NCI-H1930 (cell line): ENCODE measurements around the gene C10orf71.

ENCODE experiments used
- DNase-seq, 2 experiments: peaks; one replicate each; lab custom pipeline; 2025; lab: John Stamatoyannopoulos, UW

Gene C10orf71

DNA sequence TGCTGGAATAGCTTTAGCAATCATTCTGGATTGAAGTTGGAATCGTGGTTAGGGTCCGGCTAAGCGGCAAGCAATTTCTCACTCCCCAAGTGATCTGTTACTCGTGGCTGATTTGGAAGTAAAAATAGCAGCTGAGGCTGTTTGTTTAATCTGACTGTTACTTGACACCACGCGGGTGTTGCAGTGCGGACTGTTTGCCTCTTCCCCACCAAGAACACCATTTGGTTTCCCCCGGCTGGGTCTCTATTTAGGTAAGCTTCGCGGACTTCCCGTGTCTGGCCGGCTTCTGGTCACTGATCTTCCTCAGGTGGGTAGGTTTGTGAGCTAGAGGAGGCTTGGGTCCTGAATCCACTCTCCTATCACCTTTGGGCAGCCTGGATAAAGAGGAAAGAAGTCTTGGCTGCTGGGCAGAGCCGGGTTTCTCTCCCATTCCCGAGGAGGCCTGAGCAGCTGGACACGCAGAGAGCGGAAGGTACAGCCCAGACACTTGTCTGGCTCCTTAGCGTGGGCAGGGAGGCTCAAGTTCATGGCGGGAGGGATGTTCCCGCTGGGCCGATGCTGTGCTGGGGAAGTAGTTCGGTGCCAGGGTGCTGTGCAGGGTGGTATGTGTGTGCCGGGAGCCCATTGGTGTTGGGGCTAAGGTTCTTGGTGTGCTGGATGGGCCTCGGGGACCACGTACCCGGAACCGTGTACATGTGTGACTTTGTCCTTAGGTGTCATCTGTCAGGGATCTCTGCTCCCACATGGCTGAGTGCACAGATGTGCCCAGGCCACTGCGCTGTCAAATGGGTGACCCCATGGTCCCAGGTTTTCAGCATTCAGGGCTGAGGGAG, at the start of gene C10orf71:
C10orf71 (plus strand) TSS at position 188 of the 833 bp plus-strand sequence. CDS start 23,376 bp downstream, outside the sequence.
- DNase-seq: no peak

GRCh38 chr10:49252313-49253034, 46.5 kb upstream of the C10orf71 start:
- no peak for DNase-seq

DNA sequence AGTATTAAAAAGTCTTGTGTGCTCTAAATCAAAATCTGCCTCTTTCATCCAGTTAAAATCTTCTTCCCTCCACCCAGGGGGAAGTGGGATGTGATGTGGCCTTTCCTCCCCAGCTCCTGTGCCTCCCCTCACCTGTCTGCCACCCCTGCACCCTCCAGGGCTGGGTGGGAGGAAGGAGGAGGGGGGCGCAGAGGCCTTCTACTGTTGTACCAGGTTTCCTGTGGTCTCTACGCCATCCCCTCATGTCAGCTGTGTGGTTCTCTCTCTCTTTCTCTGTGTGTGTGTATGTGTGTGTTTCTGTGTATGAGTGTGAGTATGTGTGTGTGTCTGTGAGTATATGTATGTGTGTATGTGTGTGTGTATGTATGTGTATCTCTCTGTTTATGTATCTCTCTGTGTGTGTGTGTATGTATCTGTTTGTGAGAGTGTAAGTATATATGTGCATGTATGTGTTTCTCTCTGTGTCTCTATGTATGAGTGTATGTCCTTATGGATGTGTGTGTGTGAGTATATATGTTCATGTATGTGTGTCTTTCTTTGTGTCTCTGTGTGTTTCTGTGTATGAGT, 45.5 kb upstream of the C10orf71 start:
- DNase-seq: no peak

DNA sequence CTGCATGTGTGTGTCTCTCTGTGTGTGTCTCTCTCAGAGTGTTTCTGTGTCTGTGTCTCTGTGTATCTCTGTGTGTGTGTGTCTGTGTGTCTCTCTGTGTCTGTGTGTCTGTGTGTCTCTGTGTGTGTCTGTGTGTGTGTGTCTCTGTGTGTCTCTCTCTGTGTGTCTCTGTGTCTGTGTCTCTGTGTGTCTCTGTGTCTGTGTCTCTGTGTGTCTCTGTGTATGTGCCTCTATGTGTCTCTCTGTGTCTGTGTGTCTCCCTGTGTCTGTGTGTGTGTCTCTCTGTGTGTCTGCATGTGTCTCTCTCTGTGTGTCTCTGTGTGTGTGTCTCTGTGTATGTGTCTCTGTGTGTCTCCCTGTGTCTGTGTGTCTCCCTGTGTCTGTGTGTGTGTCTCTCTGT, 44.8 kb upstream of the C10orf71 start:
- DNase-seq: no peak

DNA sequence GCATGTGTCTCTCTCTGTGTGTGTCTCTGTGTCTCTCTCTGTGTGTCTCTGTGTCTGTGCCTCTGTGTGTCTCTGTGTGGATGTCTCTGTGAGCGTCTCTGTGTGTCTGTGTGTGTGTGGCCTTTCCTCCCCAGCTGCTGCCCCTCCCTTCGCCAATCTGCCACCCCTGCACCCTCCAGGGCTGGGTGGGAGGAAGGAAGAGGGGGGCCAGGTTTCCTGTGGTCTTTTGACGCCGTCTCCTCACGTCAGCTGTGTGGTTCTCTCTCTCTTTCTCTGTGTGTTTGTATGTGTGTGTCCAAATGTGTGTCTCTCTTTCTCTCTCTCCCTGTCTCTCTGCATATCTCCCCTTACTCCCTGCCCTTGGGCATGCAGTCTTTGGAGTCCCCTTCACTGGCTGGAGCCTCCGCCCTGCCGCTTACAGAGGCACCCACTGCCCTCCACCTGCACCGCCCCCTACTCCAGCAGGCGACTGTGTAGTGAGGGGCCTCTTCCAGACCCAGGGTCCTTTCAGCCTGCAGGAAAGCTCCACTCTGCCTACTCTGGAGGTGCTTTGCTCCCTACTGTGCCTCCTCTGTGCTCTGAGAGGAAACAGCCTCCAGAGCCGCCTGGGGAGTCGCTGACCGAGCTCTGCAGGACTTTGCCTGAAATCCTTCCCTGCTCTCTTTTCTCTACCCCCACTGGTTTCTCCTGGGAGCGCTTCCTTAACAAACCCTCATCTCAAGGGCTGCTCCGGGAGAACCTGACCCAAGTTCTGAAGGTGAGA, 44.2 kb upstream of the C10orf71 start:
- no peak for DNase-seq

GRCh38 chr10:49255883-49256282, 43.1 kb upstream of the C10orf71 start:
- DNase-seq: no peak

DNA sequence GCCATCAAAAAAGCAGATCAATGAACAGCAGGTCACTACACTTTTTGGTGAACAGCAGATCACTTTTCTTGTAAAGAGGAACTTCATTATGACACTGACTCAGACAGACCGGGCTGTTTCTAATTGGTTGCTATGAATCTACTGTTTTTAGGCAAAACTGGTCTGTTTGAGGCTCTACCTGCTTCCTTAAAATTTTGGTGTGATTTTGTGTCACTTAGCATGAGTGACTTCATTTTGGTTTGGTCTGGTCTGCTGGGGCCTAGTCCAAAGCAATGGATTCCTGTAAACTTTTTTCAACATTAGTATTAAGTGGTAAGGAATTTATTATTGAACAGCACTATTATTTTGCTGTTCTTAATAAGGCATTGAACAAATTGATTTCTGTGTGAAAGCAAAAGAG, 41.8 kb upstream of the C10orf71 start:
- no peak for DNase-seq

DNA sequence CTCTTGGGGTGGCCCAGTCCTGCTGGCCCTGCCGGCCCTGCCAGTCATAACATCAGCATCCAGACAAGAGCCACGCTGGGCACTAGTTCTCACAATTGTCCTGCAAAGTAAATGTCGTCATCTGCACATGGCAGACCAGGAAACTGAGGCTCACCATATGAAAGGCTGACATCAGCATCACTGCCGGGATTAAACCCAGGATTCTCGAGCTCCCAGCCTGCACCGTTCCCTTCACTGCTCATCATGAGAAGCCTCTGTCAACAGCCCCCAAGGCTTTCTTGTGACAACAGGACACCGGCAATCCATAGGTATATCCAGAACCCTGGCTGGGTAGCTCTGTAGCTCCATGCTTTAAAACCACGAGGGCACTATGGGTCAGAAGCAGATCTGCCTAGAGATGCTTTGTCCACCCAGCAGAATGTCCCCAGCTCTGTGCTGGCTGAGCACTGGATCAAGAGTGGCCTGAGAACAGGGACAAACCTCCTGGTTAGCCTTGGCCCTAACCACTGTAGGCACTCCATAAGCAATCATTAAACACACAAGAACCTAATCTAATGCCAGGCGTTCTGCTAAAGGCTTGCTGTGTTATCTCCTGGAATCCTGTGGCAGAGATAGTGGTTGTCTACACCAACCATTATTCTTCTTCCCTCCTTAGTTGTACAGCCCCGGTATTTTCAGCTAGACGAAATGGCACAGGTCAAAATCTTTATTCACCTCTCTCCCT, 41.2 kb upstream of the C10orf71 start:
- DNase-seq: no peak

- DNase-seq: no peak
Measured at GRCh38 chr10:49258350-49258683, 40.7 kb upstream of the C10orf71 start.

- DNase-seq: no peak
Measured at GRCh38 chr10:49260644-49261296, 38.2 kb upstream of the C10orf71 start.

DNA sequence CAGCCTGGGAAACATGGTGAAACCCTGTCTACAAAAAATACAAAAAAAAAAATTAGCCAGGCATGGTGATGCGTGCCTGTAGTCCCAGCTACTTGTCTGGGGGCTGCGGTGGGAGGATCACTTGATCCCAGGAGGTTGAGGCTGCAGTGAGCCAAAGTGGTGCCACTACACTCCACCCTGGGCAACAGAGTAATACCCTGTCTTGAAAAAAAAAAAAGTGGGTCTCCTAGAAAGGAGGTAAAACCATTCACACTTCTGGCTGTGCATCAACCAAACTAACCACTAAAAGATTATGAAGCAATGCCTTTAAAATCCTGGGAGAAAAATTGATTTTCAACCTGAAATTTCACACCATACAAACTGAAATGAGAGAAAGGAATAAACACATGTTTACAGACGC, 35.4 kb upstream of the C10orf71 start:
- DNase-seq: no peak

DNA sequence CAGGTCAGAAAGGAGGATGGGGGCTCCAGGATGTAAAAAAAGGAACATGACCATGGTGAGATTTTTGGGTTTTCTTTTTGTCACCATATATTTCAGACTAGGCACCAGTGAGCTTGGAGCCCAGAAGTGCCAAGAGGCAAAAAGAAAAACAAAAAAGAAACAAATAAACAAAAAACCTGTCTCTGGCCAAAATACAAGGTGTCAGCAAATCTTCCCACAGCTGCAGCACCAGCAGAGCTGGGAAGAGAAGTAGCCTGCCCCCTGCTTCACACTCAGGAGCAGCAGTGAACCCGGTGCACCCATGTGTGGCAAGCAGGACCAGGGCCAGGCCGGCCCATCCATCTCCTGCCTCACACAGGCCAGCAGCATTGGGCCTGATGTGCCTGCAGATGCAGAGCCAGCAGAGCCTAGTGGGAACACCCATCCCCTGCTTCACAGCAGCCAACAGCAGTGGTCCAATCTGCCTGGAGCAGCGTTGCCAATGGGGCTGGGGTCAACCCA, 34.7 kb upstream of the C10orf71 start:
- DNase-seq: no peak

DNA sequence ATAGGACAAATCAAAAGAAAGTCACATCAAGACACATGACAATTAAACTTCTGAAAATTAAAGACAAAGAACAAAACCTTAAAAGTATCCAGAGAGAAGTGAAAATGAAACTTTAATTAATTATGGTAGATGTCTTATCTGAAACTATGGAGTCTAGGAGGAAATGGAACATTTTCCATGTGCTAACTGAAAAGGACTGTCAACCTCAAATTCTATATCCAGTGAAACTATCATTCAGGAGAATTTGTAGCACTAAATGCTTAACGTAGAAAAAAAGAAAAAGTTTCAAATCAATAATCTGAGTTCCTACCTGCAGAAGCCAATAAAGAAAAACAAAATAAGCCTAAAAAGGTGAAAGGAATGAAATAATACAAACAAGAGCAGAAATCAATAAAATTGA, 33.1 kb upstream of the C10orf71 start:
- no peak for DNase-seq

DNA sequence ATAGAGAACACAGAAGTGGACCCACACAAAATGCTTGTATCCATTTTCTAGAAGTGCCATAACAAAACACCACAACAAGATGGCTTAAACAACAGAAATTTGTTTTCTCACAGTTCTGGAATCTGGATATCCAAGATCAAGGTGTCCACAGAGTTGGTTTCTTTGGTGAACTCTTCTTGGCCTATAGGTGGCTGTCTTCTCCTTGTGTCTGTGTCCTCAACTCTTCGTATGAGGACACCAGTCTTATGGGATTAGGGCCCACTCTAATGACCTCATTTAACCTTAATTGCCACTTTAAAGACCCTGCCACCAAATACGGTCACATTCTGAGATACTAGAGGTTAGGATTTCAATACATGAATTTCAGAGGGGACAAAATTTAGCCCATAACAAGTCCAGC, 30.8 kb upstream of the C10orf71 start:
- DNase-seq: no peak

- no peak for DNase-seq
Measured at GRCh38 chr10:49269523-49269922, 29.4 kb upstream of the C10orf71 start.

GRCh38 chr10:49270565-49270964, 28.4 kb upstream of the C10orf71 start:
- no peak for DNase-seq

GRCh38 chr10:49271346-49271745, 27.6 kb upstream of the C10orf71 start:
- no peak for DNase-seq

DNA sequence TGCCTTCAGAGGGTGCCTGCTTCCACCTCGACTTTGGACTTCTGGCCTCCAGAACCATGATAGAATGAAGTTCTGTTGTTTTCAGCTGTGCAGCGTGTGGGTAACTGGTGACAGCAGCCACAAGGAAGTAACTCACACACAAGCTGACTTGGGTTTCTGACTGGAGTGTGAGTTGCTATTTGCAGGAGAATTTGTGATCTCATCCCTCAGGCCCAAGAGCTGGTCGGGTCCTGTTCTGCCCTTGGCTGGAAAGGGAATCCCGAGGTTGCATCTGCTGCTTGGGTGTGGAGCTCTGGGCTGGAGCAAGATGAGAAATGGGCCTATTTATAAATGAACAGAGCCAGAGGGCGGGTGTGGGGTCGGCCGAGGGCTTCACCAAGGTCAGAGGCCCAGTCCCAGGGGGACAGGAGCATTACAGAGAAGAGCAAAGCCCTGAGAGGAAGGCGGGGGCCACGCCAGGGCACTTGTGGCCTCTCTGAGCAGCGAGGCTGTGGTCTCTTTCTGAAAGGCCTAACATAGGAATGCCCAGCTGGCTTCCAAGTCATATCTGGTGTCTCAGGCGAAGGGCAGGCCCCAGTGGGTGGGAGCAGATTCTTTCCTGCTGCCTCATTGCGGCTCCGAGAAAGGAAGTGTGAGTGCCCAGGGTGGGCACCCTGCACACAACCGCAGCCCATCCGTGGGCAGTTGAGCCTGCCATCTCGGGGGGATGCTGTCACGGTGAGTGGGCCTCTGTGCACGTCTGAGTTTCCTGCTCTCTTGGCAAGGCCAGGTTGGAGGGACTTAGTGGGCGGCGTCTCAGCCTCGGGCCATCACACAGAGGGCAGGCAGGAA, 26.5 kb upstream of the C10orf71 start:
- DNase-seq: no peak

DNA sequence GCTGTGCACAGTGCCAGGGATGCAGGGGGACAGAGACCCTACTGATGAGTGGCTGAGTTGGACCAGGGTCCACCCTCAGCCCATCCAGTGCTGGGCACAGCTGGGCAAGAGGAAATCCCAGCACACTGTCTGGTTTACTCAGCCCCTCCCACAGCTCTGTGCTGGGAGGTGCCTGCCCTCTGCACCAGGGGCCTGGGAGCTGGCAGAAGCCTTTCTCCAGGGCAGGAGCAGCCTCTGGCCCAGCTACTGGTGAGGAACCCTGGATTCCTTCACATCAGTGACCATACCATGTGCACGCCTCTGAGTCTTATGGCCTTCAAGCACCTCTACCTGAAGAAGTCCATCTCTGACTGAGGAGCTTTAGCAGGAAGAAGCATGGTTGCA, 25.9 kb upstream of the C10orf71 start:
- DNase-seq: no peak

DNA sequence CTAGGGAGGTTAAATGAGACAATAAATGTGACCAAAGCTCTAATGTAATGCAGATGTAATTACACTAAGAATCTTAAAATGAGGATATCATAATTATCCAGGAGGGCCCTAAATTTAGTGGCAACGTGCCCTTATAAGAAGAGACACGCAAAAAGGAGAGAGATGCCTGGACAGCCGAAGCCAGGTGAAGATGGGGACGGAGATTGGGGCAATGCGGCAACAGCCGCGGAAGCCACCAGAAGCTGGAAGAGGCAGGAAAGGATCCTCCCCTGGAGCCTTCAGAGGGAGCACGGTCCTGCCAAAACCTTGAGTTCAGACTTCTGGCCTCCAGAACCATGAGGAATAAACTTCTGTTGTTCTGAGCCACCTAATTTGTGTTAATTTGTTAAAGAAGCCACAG, 25.3 kb upstream of the C10orf71 start:
- DNase-seq: no peak
